A204.1 (cell line): ENCODE measurements around the gene PSG2.
"Not testable (repeated sequence)": the region's sequence is repeated elsewhere in the genome, so short reads cannot be mapped to it uniquely, and the experiment has no call there.

ENCODE experiments used
- FAIRE-seq: peaks from 2 replicates; lab custom pipeline; 2012; peaks lifted over from hg19 to GRCh38; lab: Jason Lieb, UNC

PSG2 gene

DNA sequence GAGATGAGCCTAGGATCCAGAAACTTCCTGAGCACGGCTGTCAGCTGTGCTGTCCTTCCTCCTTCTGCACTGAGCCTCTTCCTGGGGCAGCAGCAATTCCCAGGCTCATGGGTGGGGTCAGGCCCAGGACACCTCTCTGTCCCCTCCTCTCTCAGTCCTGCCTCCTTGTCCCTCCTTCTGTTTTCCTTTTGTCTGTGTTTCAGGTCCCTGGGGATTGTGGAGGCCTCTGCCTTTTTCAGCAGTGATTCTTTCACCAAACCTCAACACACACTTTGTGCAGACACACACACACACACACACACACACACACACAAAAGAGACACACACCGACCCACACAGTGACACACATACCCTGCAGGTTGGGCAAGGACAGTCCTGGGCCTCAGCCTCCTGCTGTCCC, at the start of gene PSG2:
TSS of gene PSG2 (minus strand) at position 101 of the 400 bp plus-strand sequence. CDS start 132 bp downstream, outside the sequence.
- not testable (repeated sequence) for FAIRE-seq

DNA sequence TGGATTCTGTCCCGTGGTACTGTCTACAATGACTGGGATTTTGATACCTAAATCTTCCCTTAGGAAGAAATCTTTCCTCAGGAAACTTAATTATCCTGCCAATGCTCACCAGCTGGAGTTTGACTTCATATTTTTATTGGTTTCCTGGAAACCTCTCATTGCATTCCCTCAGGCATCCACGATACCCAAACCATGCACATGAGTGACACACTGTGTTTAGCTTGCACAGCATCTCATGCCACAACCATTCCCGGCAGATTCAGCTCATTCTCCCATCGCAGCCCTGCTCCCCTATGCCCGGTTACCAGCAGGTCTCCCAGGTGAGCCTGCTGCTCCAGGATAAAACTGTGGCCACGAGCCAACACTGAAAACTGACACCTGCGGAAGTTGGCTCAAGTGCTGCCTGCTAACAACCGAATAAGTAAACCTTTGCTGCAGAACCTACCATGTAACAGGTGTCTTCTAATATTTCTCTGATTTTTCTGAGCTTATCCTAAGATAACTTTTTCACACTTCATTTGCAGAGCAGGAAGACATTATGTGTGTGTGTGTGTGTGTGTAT, 48.9 kb upstream of the PSG2 start:
- FAIRE-seq, result not testable (repeated sequence)

DNA sequence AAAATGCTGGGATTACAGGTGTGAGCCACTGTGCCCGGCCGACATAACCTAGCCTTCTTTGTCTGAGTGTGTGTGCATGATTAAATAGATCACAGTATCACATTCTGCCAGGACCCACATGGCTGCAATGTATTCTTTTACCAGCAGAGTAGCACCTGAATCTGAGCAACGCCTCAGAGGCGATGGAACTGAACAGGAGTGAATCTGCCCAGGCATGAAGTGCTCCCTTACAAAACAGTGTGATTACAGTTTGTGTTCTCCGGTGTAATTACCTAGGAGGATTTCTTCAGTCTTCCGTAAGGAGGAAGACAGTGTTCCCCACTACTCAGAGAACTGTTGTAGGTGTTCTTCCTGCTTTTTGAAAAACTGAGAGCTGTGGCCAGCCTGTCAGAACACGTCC, 46.7 kb upstream of the PSG2 start:
- FAIRE-seq, result not testable (repeated sequence)

DNA sequence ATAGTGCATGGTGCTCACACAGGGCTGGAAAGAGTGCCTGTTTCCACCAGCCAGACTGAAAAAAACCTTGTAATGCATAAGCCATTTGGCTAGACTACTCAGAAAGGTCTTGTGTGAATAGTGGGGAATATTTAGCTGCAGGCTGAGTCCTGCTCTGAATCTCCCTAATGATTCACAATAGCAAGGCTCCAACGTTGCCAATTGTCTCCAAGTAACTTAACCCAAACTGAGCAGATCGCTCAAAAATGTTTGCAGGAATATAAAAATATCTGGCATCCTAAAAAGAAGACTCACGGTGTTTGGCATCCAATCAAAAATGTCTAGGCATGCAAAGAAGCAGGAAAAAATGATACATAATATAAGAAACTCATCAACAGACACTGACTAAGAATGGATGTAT, 44.8 kb upstream of the PSG2 start:
- not testable (repeated sequence) for FAIRE-seq

DNA sequence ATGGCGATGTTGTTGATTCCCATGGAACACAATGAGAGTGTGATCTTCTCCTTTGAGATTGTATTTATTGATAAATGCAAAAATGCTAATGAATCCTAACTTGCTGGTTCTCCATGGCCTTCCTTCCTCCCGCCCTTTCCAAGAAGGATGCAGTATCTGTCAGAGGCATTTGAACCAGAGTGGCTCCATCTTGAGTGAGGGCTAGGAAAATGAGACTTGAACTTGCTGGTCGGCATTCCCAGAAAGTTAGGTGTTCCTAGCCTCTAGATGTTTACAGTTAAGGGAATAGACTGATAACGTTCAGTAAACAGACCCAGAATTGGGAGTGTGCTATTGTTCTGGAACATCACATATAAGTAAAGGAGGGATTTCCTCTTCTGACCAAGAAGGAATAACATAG, 44.2 kb upstream of the PSG2 start:
- FAIRE-seq, result no peak

DNA sequence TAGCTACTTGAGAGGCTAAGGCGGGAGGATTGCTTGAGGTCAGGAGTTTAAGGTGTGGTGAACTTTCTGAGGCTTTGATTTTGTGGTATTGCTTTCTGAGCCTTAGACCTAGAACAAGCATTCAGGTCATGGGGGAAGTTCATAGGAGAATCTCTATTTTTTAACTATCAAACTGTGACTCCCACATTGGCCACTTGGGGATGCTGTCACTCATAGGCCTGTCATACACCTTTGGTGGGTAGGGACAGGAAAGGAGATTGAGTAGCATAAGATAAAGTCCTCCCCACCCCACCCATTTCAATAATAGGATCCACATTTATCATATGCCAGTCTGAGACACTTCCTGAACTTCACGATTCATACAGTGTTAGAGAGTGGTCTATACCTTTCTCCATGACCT, 41.9 kb upstream of the PSG2 start:
- no peak for FAIRE-seq

DNA sequence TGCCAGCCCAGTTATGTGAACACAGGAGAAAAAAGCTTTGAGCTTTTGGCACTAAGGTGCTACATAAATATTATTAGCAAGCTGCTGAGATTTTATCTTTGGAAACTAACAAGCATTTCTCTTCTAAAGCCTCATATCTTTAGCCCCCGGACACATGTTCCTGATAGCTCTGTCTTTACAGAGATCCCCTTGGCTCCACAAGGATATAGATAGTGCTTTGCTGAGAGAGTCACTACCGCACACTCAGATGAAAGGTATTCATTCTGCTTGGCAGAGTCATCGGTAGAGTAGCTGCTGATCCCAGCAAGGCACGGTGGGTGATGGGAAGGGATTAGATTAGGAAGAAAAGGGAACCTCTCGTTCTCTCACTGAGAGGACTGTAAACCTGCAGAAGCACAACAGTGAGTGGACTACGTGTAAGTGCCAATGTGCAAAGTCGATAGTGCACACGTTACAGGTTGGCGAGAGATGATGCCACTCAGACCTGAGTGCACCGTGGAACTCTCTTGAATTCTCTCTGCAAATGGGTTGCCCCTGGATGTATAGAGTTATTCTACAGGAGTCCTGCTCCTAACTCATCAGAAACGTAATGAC, 38.0 kb upstream of the PSG2 start:
- FAIRE-seq, result not testable (repeated sequence)

DNA sequence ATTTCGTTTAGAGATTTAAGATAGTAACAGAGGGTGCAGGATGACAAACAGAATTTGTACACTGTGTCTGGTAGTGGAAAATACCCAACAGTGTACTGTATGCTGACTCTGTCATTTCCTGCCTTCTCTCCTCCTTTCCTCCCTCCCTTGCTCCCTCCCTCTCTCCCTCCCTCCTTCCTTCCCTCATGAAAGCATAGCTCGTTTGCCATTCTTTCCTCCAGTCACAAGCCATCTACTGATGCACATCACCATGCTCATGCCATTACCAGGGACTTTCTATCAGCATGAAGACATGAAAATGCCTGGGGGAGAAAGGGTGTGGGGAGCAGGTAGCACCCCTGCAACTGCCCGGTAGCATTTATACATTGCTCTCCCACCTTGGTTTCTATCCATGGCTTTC, 37.0 kb upstream of the PSG2 start:
- not testable (repeated sequence) for FAIRE-seq

DNA sequence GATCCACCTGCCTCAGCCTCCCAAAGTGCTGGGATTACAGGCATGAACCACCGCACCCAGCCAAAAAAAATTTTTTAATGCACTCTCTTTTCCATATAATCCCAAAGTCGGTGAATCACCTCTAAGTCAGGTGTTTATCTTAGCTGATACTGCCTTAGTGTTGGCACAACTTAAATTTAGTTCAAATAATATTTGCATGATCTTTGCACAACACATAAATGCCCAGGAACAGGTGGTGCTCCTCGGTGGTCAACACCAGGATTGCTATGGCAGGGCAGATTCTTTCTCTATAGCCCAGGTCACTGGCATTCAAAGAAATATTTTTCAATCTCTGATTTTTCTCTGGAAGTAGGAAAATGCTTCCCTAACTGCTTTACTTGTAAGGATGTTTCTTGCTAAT, 33.9 kb upstream of the PSG2 start:
- FAIRE-seq, result not testable (repeated sequence)

DNA sequence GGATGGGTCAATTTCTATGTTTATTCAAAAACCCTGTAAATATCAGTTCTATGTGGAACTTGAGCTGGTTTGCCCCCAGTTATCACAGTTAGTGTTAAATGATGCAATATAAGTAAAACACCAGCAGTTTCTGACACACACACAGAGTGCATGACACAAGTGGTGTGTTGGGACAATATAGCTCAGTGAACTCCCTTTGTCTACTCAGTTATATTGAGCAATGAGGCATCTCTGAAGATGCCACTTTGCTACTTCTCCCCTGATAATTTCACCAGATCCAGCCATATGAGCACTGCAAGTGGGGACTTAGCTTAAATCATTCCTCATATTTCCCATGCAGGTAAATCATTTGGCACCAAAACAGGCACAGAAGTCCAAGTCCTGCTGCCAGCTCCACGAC, 33.0 kb upstream of the PSG2 start:
- not testable (repeated sequence) for FAIRE-seq

DNA sequence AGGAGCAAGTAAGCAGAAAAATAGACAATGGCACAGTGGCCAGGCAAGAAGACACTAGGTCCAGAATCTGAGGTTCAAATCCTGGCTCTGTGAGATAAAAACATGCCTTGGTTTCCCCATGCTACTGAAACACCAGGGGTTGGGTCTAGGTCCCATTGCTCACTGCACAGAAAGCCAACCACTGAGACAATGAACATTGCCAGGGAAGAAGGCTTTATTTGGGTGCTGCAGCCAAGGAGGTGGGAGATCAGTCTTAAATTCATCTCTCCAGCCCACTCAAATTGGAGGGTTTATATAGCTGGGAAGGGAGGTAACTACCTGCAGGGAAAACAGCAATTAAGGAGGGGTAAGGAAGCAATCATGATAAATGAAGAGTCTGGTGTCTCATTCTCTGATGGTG, 32.6 kb upstream of the PSG2 start:
- FAIRE-seq, result not testable (repeated sequence)

DNA sequence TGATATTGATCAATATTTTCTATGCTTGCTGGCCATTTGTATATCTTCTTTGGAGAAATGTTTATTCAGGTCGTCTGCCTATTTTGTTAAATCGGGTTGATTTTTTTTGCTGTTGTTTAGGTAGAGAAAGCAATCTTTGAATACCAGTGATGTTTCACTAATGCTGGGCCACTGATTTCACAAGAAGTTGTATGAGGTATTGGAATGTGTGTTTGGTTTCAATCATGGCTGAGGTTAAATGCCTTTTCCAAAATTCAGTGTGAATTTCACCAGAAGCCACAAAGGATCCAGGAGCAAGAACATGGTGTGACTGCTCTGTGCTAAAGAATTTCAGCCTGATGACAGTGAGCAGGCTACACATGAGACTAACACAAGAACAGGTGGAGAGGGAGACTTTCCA, 32.1 kb upstream of the PSG2 start:
- not testable (repeated sequence) for FAIRE-seq

DNA sequence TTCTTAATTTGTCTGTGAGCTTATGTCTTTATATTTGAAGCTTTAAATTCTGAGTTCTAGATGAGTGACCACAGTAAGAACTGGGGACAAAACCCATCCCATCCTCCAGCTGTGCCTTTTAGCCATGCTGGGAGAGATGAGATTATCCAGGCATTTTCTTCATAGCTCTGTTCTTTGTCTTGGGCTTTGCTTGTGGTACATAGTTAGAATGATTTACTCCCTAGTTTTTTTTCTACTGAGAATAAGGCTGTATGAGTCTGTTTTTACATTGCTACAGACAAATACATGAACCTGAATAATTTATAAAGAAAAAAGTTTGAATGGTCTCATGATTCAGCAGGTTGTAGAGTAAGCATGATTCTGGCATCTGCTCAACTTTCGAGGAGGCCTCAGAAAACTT, 24.9 kb upstream of the PSG2 start:
- FAIRE-seq, result not testable (repeated sequence)

DNA sequence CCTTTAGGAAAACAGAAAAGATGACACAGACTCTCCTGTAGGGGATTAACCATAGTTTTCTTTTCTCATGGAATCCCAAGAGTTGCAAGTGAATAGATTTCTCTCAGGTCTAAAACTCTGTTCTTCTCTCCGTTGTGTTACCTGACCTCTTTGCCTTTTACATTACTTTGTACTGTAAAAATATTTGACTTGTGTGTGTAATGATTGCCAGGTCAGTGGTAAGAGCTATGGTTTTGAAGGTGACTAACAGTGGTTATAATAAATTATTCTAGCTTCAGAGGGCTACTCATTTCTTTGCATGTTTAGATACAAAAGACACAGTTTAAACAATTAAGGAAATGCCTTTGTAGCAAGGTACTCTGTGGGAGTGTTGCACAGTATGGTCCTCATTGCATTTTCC, 23.0 kb upstream of the PSG2 start:
- FAIRE-seq, result no peak

DNA sequence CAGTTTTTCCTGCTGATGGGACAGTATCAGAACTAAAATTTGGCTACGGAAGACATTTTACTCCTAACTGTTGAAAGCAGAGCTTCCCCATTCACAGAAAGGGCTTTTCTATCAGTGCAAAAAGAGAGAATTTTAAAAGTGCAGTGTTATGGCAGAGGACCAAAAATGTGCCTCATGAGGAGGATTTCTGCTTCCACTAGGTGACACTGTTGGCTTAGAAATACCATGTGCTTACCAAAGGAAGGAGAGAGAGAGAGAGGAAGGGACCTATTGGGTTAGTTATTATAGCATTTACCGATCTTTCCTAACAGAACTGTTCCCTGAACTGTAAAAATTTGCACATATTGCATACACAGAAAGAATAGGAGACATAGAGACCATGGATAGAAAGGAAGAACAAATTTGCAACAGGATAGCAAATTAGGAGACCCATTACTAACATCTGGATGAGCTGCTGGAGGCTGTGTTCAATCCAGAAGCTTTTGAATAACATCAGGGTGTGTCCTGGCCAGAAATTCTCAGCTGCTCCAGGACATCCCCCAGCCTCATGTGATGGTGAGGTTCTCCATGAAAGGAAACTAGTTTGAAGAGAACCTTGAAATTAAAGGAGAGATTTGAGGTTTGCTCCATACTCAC, 21.8 kb upstream of the PSG2 start:
- FAIRE-seq, result peak; percentile 32

DNA sequence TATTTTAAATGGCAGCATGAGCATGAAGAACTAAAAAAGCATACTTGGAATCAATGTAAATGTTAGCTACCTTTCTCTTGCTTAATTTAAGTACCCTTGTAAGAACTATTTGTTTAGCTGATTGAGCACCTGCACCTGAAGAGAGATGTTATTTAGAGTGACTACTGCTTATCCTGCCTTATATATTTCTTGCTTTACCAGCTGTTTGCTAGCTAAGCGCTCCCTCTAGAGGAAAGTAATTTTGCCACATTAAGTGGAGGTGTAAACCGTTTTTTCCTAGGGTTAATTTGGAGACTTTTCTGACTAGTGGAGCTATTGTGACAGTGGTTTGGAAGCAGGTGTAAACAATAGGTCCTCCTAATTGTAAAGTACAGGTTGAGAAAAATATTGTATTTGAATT, 19.4 kb upstream of the PSG2 start:
- no peak for FAIRE-seq

DNA sequence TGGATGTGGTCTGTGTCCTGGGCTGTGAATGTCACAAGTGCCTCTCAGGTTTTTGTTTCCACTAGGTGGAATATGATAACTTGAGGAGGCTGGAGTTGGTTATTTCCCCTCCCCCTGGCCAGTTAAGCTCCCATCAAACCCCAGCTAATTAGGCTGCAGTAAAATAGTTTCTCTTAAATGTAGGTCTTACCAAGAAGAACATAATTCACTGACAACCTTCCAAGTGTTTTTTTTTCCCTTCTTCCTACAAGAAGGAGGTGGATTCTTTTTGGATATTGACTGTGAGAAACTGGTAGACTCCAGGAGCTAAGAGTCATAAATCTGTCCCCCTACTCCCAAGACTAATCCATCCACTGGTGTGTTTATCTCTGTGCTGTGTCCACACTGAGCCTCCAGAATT, 15.9 kb upstream of the PSG2 start:
- FAIRE-seq, result not testable (repeated sequence)

DNA sequence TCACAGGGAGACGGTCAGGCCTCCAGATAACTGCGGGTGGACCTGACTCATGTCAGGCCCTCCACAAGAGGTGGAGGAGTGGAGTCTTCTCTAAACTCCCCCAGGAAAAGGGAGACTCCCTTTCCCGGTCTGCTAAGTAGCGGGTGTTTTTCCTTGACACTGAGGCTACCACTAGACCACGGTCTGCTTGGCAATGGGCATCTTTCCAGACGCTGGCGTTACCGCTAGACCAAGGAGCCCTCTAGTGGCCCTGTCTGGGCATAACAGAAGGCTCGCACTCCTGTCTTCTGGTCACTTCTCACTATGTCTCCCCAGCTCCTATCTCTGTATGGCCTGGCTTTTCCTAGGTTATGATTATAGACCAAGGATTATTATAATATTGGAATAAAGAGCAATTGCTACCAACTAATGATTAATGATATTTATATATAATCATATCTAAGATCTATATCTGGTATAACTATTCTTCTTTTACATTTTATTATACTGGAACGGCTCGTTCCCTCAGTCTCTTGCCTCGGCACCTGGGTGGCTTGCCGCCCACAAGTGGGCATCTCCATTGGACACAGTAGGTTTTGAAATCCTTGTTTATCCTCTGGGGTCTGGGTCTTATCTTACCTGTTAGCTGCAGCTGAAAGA, 5.3 kb upstream of the PSG2 start:
- FAIRE-seq, result peak; percentile 76

DNA sequence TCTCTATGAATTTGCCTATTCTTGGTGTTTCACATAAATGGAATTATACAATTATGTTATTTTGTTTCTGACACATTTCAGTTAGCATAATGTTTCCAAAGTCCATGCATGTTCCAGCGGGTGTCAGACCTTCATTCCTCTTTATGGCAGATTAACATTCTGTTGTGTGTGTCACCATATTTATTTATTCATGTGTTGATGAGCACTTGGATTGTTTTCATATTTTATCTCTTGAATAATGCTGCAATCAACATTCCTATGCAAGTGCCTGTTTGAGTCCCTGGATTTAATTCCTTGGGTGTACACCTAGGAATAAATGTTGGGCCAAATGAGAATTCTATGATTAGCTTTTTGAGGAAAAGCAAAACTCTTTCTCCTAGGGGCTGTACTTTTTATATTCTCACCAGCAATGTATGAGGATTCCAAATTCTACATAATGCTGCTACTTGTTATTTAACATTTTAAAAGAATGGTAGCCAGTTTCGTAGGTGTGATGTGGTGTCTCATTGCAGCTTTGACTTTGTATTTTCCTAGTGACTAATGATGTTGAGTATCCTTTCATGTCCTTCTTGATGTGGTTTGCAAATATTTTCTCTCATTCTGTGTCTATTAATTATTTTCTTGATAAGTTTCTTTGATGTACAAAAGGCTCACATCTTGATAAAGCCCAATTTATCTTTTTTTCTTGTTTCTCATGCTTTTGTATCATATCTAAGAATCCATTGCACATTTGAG, 3.5 kb upstream of the PSG2 start:
- not testable (repeated sequence) for FAIRE-seq

DNA sequence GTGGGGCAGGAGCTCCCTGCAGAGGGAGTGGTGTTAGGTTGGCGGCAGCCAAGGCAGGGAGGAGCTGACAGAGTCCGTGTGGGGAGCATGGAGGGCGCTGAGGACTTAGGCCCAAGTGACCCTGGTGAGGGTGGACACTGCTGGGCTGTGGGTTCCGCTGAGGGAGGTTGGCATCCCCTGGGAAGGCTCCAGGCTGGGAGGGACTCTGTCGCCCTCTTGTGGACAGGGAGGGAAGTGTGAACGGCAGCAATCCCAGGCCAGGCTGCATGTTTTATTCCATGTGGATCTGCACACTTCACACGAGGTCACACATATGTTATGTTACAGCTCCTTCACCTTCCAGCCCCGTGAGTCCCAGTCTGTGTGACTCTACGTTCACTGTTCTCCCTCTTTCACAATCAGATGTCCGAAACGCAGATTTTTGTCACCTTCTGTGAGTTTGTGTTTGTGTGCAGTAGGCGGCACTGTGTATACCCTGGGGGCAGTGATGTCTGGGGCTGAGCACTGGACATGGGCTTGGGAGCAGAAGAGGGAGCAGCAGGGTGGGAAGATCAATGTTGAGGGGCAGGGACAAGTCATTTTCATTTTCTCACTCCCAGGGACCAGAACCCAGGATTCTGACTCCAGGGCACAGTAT, 1.8 kb upstream of the PSG2 start:
- not testable (repeated sequence) for FAIRE-seq

DNA sequence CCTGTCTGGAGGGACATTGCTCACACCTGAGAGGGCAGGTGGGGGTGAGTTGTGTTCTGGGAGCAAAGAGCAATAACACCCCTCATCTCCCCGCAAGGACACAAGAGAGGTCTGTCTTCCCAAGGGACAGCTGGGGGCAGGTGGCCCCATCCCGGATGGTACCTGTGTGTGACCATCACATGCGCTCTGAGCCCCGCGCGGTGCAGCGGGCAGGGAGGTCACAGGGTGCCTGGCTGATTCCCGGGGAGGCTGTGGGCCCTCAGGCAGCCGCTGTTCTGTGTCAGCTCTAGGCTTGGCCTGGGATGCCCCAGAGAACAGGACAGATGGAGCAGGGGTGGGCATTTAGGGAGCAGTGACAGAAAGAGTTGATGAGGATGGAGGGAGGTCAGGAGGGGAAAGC, 1.2 kb upstream of the PSG2 start:
- not testable (repeated sequence) for FAIRE-seq

DNA sequence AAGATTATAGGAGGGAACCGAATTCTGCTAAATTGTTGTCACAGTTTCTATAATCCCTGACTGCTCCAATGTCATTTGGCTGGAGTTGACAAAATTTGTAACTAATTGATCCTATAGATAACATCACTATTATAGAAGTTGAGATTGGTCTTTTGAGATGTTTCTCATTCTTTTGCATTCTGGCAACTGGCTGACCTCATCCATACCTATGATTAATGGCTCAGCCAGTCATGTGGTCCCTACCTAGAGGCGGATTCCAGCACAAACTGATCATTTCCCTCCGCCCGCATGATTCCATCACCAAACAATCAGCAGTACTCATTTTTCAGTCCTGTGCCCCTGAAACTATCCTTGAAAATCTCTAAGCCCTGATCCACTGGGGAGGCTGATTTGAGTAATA, 4.2 kb downstream of the PSG2 start:
- no peak for FAIRE-seq
